Measurements from ENCODE around the gene LRMDA.

Gene LRMDA

GRCh38 chr10:75654171-75654771, 222.8 kb downstream of the LRMDA start:
- DNase-seq (ENCODE audit: extremely low spot score): no peak
- CTCF ChIA-PET: no interaction called here
- POLR2A ChIA-PET: no interaction called here
- TF ChIP-seq CTCF (IDR thresholded peaks at IDR 0.05; ENCODE audit: control extremely low read depth, extremely low read depth, low read depth, missing control alignments): no peak

DNA sequence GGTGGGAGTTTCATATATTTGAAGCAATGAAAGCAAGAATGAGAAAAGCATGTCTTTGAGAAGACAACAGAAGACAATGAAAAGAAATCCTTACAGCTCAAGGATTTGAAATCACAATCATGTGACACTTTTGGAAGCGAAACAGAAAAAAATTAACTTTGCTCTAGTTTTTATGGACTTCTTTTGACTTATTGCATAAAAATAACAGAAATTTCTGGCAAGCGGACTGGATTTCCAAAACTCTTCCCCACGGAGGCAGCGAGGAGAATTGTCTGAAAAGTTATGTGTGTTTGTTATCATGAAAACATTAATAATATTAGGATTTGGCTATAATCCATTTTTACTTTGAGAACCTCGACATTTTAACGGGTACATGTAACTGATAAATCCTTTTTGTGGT, 223.3 kb downstream of the LRMDA start:
- no peak for DNase-seq (ENCODE audit: extremely low spot score)

GRCh38 chr10:75655791-75656451, 224.5 kb downstream of the LRMDA start:
- ChIA-PET POLR2A (no interaction called here), CTCF (no interaction called here)
- DNase-seq (ENCODE audit: extremely low spot score): no peak
- TF ChIP-seq CTCF (IDR thresholded peaks at IDR 0.05; ENCODE audit: control extremely low read depth, extremely low read depth, low read depth, missing control alignments): no peak

More for the DNA sequence above, 223.3 kb downstream of the LRMDA start:
- ChIA-PET POLR2A (no interaction called here), CTCF (no interaction called here)
- no peak for TF ChIP-seq CTCF (IDR thresholded peaks at IDR 0.05; ENCODE audit: control extremely low read depth, extremely low read depth, low read depth, missing control alignments)

DNA sequence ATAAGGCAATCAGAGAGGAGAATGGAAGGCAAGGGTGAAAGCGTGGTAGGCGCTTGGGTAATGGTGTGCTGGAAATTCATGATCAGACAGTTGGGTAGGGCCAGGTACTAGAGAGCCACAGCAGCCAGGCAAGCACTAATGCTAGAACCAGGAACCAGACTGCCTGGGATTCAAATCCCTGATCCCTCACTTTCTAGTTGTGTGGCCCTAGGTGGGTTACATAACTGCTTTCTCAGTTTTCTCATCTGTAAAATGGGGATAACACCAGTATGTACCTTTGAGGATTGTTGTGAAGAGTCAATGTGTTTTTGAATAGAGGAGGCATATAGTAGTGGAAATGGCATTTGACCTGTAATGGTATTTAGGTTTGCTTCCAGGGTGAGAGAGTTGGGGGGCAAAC, 225.9 kb downstream of the LRMDA start:
- ChIA-PET CTCF (no interaction called here), POLR2A (no interaction called here)
- no peak for TF ChIP-seq CTCF (IDR thresholded peaks at IDR 0.05; ENCODE audit: control extremely low read depth, extremely low read depth, low read depth, missing control alignments)
- no peak for DNase-seq (ENCODE audit: extremely low spot score)

DNA sequence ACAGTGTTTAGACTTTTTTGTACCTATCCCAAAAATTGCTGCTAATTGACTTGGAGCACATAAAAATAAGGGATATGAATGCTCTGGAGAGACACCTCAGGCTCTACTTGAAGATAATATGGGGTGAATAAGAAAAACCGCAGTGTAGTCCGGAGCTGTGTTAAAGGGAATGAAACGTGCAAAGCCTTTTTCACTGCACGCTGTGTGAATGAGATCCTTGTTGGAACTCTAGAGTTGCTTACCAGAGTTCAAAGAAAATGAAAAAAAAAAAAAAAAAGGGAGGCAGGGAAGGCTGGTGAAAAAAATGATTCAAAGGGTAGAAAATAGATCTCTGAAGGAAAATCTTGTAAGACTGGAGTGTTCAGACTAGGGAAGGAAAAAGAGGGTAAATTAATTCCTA, 226.6 kb downstream of the LRMDA start:
- DNase-seq (ENCODE audit: extremely low spot score): no peak
- ChIA-PET POLR2A (no interaction called here), CTCF (no interaction called here)
- TF ChIP-seq CTCF (IDR thresholded peaks at IDR 0.05; ENCODE audit: control extremely low read depth, extremely low read depth, low read depth, missing control alignments): no peak

DNA sequence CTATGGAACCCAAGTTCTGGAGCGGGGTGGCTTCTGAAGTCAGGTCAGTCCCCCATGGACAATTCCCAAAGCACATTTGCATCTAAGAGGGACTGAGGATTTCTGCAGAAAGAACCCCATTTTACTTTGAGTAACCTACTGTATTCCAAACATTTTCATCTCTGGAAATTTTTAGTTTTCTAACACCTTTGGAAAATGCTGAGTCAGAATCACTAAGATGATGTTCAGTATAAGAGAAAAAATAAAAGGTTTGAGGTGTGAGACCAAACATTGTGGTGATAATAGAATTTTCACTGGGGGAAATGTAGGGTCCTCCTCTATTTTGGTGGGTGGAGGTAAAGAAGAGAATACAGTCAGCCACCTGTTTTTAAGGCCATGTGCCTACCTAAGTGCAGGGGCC, 227.1 kb downstream of the LRMDA start:
- CTCF ChIA-PET: no interaction called here
- no peak for DNase-seq (ENCODE audit: extremely low spot score)
- TF ChIP-seq CTCF (IDR thresholded peaks at IDR 0.05; ENCODE audit: control extremely low read depth, extremely low read depth, low read depth, missing control alignments): no peak
- POLR2A ChIA-PET: no interaction called here

Data from GM10248 (cell line).